Measurements from ENCODE around the gene KCTD6. TPM values are rescaled to one million over a fixed set of nuclear protein-coding genes. Genes with fewer than 3 reads are reported as not detected.

The KCTD6 gene
- total RNA-seq, 1 donor from 2014 or later = 11.9 TPM

DNA sequence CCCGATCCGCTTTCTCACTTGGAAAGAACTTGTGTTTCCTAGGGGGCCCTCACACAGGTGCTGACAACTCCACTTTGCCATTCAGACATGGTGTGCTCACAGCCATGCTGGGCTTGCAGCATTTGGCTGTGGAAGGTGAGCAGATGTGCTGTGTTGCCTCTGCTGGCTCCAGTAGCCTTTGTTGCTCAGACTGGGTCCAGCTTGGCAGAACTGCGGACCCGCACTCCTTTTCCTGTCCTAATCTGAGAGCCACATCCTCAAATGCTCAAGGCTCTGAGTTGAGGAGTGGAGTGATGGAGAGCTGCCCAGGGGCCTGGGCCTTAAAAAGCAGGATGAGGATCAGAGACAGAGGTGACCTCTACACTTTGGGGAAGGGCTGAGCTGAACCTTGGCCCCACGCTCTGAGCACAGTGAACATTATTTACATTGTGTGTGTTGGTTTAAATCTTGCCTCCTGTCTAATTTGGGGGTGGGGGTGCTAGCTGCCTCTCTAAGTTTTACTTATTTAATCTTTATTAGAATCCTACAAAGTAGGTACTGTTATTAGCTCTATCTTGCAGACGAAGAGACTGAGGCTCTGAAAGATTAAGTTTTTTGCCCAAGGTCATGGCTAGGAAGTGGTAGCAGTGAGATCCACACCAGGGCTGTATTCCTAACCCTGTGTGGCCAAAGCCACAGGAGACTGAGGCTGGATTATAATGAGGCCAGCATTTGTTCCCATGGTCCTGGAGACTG lies 27.9 kb downstream of the KCTD6 start:
- H3K27me3 Mint-ChIP-seq (ENCODE audit: unreplicated experiment) = peaks cover 5% of the 10 kb centered on the region
- peaks cover 8% of the 10 kb centered on the region for H3K4me1 Mint-ChIP-seq (ENCODE audit: unreplicated experiment)
- H3K4me3 Mint-ChIP-seq (ENCODE audit: unreplicated experiment) = no peak overlapping the region
- H3K36me3 Mint-ChIP-seq (ENCODE audit: low read depth, unreplicated experiment) = no peaks in the 10 kb centered on the region
- H3K9me3 Mint-ChIP-seq (ENCODE audit: unreplicated experiment) = no peaks in the 10 kb centered on the region
- DNase-seq (ENCODE audit: low spot score) = no peak
- no peak overlapping the region for H3K27ac Mint-ChIP-seq (ENCODE audit: unreplicated experiment)
- no peak for TF ChIP-seq CTCF (IDR thresholded peaks at IDR 0.05; ENCODE audit: unreplicated experiment)

GRCh38 chr3:58520403-58521335 lies 28.8 kb downstream of the KCTD6 start:
- Mint-ChIP-seq H3K36me3 (ENCODE audit: low read depth, unreplicated experiment) (no peaks in the 10 kb centered on the region), H3K9me3 (ENCODE audit: unreplicated experiment) (no peaks in the 10 kb centered on the region), H3K27ac (ENCODE audit: unreplicated experiment) (no peak overlapping the region), H3K27me3 (ENCODE audit: unreplicated experiment) (peaks cover 5% of the 10 kb centered on the region), H3K4me3 (ENCODE audit: unreplicated experiment) (no peak overlapping the region), H3K4me1 (ENCODE audit: unreplicated experiment) (peaks cover 8% of the 10 kb centered on the region)
- no peak for DNase-seq (ENCODE audit: low spot score)
- no peak for TF ChIP-seq CTCF (IDR thresholded peaks at IDR 0.05; ENCODE audit: unreplicated experiment)

GRCh38 chr3:58521336-58521670 lies 29.4 kb downstream of the KCTD6 start:
- no peak for DNase-seq (ENCODE audit: low spot score)
- no peak for TF ChIP-seq CTCF (IDR thresholded peaks at IDR 0.05; ENCODE audit: unreplicated experiment)
- Mint-ChIP-seq H3K4me1 (ENCODE audit: unreplicated experiment) (peaks cover 8% of the 10 kb centered on the region), H3K27me3 (ENCODE audit: unreplicated experiment) (peaks cover 7% of the 10 kb centered on the region), H3K4me3 (ENCODE audit: unreplicated experiment) (no peak overlapping the region), H3K9me3 (ENCODE audit: unreplicated experiment) (no peaks in the 10 kb centered on the region), H3K27ac (ENCODE audit: unreplicated experiment) (no peak overlapping the region), H3K36me3 (ENCODE audit: low read depth, unreplicated experiment) (no peaks in the 10 kb centered on the region)

- Mint-ChIP-seq H3K9me3 (ENCODE audit: unreplicated experiment) (no peaks in the 10 kb centered on the region), H3K27ac (ENCODE audit: unreplicated experiment) (no peak overlapping the region), H3K4me1 (ENCODE audit: unreplicated experiment) (peaks cover 8% of the 10 kb centered on the region)
Observed at GRCh38 chr3:58521917-58522631, 30.2 kb downstream of the KCTD6 start.

More at GRCh38 chr3:58521917-58522631, 30.2 kb downstream of the KCTD6 start:
- no peak overlapping the region for H3K4me3 Mint-ChIP-seq (ENCODE audit: unreplicated experiment)
- no peak for TF ChIP-seq CTCF (IDR thresholded peaks at IDR 0.05; ENCODE audit: unreplicated experiment)
- no peak for DNase-seq (ENCODE audit: low spot score)
- peaks cover 4% of the 10 kb centered on the region for H3K36me3 Mint-ChIP-seq (ENCODE audit: low read depth, unreplicated experiment)
- H3K27me3 Mint-ChIP-seq (ENCODE audit: unreplicated experiment) = peaks cover 7% of the 10 kb centered on the region

Data from endothelial cell (in vitro differentiated cells).